ENCODE data around the gene ITPRID1. TPM values are rescaled to one million over a fixed set of nuclear protein-coding genes. Genes with fewer than 3 reads are reported as not detected.

ITPRID1 gene
- total RNA-seq, 1 experiment from 2014 or later, result 1.2 TPM

DNA sequence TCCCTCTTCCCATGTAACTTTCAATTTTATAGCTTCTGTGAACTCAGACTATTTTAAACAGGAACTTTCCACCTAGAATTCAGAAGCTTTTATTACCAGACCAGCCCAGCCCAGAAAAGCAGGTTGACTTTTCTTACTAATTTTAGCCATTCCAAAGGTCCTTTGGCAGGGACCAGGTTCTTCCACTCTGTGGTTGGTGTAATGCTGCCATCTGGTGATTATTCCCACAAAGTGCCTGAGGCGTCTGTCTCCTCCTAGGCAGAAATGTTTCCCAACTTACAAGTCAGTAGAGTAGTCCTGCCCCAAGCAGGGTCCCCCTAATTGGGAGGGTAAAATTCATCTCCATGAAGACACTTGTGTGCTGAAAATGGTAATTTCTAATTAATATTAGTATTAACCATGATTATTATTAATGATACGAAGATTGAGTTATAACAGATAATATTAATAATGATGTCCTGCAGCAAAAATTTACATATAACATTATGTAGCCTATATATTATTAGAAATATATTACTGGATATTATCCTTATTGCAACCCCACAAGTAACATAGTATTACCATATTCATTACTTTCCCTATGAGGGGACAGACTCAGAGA is 120.1 kb downstream of the ITPRID1 start:
- no peaks in the 10 kb centered on the region for H3K79me1 ChIP-seq (ENCODE audit: insufficient read depth, low read depth, low read length, poor library complexity, severe bottlenecking)
- H2BK15ac ChIP-seq (ENCODE audit: low read depth, low read length), result no peak overlapping the region
- H3K36me3 Mint-ChIP-seq (ENCODE audit: insufficient read depth in 1 of 3, low read depth in 3 of 3), result no peaks in the 10 kb centered on the region
- no peaks in the 10 kb centered on the region for H4K20me1 ChIP-seq (ENCODE audit: control insufficient read depth, insufficient read depth, insufficient read length)
- no peaks in the 10 kb centered on the region for H3K4me1 ChIP-seq (ENCODE audit: insufficient read depth, low read length)
- no peaks in the 10 kb centered on the region for H3K9me3 ChIP-seq (ENCODE audit: control insufficient read depth, low read depth, low read length)
- no peak overlapping the region for H3K23ac ChIP-seq (ENCODE audit: insufficient read length, low read depth, low read length)
- no peak overlapping the region for H3K4me3 Mint-ChIP-seq
- no peak overlapping the region for H4K91ac ChIP-seq (ENCODE audit: insufficient read length, low read depth, low read length)
- no peak overlapping the region for H3K9ac ChIP-seq (ENCODE audit: extremely low read depth, insufficient read length, low read length)
- no peak overlapping the region for H3K27ac Mint-ChIP-seq
- H3K9me3 Mint-ChIP-seq, result no peaks in the 10 kb centered on the region
- H3K14ac ChIP-seq (ENCODE audit: insufficient read depth, low read length), result no peak overlapping the region
- H2AFZ ChIP-seq (ENCODE audit: low read length), result no peak overlapping the region
- no CpG with 5 or more reads among the region's 2 CpGs for WGBS (ENCODE audit: extremely low coverage, insufficient read length, low lambda C conversion rate)
- TF ChIP-seq, protein P1, sequence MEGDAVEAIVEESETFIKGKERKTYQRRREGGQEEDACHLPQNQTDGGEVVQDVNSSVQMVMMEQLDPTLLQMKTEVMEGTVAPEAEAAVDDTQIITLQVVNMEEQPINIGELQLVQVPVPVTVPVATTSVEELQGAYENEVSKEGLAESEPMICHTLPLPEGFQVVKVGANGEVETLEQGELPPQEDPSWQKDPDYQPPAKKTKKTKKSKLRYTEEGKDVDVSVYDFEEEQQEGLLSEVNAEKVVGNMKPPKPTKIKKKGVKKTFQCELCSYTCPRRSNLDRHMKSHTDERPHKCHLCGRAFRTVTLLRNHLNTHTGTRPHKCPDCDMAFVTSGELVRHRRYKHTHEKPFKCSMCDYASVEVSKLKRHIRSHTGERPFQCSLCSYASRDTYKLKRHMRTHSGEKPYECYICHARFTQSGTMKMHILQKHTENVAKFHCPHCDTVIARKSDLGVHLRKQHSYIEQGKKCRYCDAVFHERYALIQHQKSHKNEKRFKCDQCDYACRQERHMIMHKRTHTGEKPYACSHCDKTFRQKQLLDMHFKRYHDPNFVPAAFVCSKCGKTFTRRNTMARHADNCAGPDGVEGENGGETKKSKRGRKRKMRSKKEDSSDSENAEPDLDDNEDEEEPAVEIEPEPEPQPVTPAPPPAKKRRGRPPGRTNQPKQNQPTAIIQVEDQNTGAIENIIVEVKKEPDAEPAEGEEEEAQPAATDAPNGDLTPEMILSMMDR (conservative IDR thresholded peaks at IDR 0.05), result peak; percentile 92
- no peak overlapping the region for H3K27ac ChIP-seq (ENCODE audit: insufficient read length, low read depth, low read length)
- no peaks in the 10 kb centered on the region for H3K79me2 ChIP-seq (ENCODE audit: insufficient read depth, low read length)
- H2AK5ac ChIP-seq (ENCODE audit: insufficient read length, low read length), result no peak overlapping the region
- H3K4me2 ChIP-seq (ENCODE audit: insufficient read depth, insufficient read length, low read length), result no peak overlapping the region
- H3K27me3 ChIP-seq (ENCODE audit: insufficient read depth, low read length), result no peaks in the 10 kb centered on the region
- H3K4ac ChIP-seq (ENCODE audit: low read depth, low read length), result no peak overlapping the region
- no peak overlapping the region for H2BK20ac ChIP-seq (ENCODE audit: low read depth, low read length, poor library complexity, severe bottlenecking)
- DNase-seq, result peak; percentile 70
- no peak overlapping the region for H3T11ph ChIP-seq (ENCODE audit: low read length)
- H2BK12ac ChIP-seq (ENCODE audit: insufficient read length, low read depth, low read length), result no peak overlapping the region
- H2BK120ac ChIP-seq (ENCODE audit: low read depth, low read length, poor library complexity, severe bottlenecking), result no peak overlapping the region
- no peaks in the 10 kb centered on the region for H3K27me3 Mint-ChIP-seq (ENCODE audit: low read depth)
- H4K5ac ChIP-seq (ENCODE audit: insufficient read length, low read depth, low read length), result no peak overlapping the region
- H3K56ac ChIP-seq (ENCODE audit: insufficient read length, low read depth, low read length), result no peak overlapping the region
- H4K8ac ChIP-seq (replicated peaks; ENCODE audit: insufficient read length, low read depth, low read length), result no peak overlapping the region
- H2BK5ac ChIP-seq (ENCODE audit: insufficient read length, low read length), result no peak overlapping the region
- H3K23me2 ChIP-seq (ENCODE audit: insufficient read length, low read depth, low read length, poor library complexity, severe bottlenecking), result no peaks in the 10 kb centered on the region
- no peak overlapping the region for H3K18ac ChIP-seq (ENCODE audit: insufficient read length, low read depth, low read length)
- peaks cover 7 to 8% of the 10 kb centered on the region in 2 experiments for H3K4me1 Mint-ChIP-seq
